NCI-H146 (cell line): ENCODE data around the gene RP9.

Source experiments
- DNase-seq: peaks from one replicate; lab custom pipeline; 2025; lab: John Stamatoyannopoulos, UW

Gene RP9

GRCh38 chr7:33109005-33109757, at the start of gene RP9:
Gene RP9, minus strand, starts transcription at chr7:33109404. Its CDS starts 32 bp downstream, at chr7:33109372.
- DNase-seq, result peak; percentile 86

- DNase-seq, result no peak
Observed at GRCh38 chr7:33157781-33158180, 48.6 kb upstream of the RP9 start.

GRCh38 chr7:33157311-33157710, 48.1 kb upstream of the RP9 start:
- no peak for DNase-seq

- no peak for DNase-seq
Observed at GRCh38 chr7:33156441-33156840, 47.2 kb upstream of the RP9 start.

- DNase-seq, result no peak
Observed at GRCh38 chr7:33155811-33156210, 46.6 kb upstream of the RP9 start.

GRCh38 chr7:33152087-33152486, 42.9 kb upstream of the RP9 start:
- no peak for DNase-seq

GRCh38 chr7:33145156-33145555, 36.0 kb upstream of the RP9 start:
- no peak for DNase-seq

- no peak for DNase-seq
Observed at GRCh38 chr7:33143996-33144718, 35.0 kb upstream of the RP9 start.

GRCh38 chr7:33142585-33142984, 33.4 kb upstream of the RP9 start:
- DNase-seq, result no peak

- no peak for DNase-seq
Observed at GRCh38 chr7:33137103-33137502, 27.9 kb upstream of the RP9 start.

GRCh38 chr7:33130184-33130583, 21.0 kb upstream of the RP9 start:
- no peak for DNase-seq

- DNase-seq, result no peak
Observed at GRCh38 chr7:33129806-33130153, 20.6 kb upstream of the RP9 start.

GRCh38 chr7:33128990-33129805, 20.0 kb upstream of the RP9 start, which contains the start of gene BBS9:
Gene BBS9, plus strand, starts transcription at chr7:33129564. Its CDS starts 16,689 bp downstream, at chr7:33146253.
- DNase-seq, result peak; percentile 96

- DNase-seq, result no peak
Observed at GRCh38 chr7:33128631-33128989, 19.4 kb upstream of the RP9 start.

- no peak for DNase-seq
Observed at GRCh38 chr7:33127085-33127484, 17.9 kb upstream of the RP9 start.

GRCh38 chr7:33118383-33118782, 9.2 kb upstream of the RP9 start:
- DNase-seq, result no peak

- no peak for DNase-seq
Observed at GRCh38 chr7:33114976-33115375, 5.8 kb upstream of the RP9 start.

- no peak for DNase-seq
Observed at GRCh38 chr7:33111614-33112013, 2.4 kb upstream of the RP9 start.

GRCh38 chr7:33109758-33110238, 594 bp upstream of the RP9 start:
- peak; percentile 24 for DNase-seq

GRCh38 chr7:33108554-33109004, 625 bp downstream of the RP9 start:
- DNase-seq, result no peak

GRCh38 chr7:33107136-33108066, 1.8 kb downstream of the RP9 start:
- peak; percentile 17 for DNase-seq
